ENCODE measurements around the gene TULP3. TPM values are rescaled to one million over a fixed set of nuclear protein-coding genes. Genes with fewer than 3 reads are reported as not detected.

Gene TULP3
- total and polyA plus RNA-seq, 11 donors = 2.6 to 10.0 (median 5.3) TPM

DNA sequence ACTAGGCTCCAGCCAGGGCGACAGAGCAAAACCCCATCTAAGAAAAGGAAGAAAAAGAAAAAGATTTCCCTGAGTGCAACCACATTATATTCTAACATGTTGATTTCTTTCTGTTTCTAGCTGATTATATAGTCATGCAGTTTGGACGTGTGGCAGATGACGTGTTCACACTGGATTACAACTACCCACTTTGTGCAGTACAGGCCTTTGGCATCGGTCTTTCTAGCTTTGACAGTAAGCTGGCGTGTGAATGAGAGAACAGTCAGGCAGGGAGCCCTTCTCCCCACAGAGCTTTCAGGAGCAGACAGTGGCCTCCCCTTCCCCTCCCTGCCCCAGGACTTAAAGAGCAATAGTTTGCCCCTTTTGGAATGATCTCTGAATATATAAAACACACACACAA lies 48.5 kb downstream of the TULP3 start:
- Histone ChIP-seq H3K4me3 (no peak overlapping the region), H3K27ac (no peak overlapping the region), H3K27me3 (no peaks in the 10 kb centered on the region), H3K36me3 (peaks cover 0 to 68% (median 42%) of the 10 kb centered on the region in 9 donors), H3K9me3 (no peaks in the 10 kb centered on the region), H3K4me1 (peaks cover 0 to 3% (median under 1%) of the 10 kb centered on the region in 12 donors)
- ATAC-seq (no peak), DNase-seq (no peak)
- intact Hi-C loops (cut with DNase I) = no loop called here
- no peak for TF ChIP-seq POLR2A (IDR thresholded peaks at IDR 0.05)
- TF ChIP-seq, protein P1, sequence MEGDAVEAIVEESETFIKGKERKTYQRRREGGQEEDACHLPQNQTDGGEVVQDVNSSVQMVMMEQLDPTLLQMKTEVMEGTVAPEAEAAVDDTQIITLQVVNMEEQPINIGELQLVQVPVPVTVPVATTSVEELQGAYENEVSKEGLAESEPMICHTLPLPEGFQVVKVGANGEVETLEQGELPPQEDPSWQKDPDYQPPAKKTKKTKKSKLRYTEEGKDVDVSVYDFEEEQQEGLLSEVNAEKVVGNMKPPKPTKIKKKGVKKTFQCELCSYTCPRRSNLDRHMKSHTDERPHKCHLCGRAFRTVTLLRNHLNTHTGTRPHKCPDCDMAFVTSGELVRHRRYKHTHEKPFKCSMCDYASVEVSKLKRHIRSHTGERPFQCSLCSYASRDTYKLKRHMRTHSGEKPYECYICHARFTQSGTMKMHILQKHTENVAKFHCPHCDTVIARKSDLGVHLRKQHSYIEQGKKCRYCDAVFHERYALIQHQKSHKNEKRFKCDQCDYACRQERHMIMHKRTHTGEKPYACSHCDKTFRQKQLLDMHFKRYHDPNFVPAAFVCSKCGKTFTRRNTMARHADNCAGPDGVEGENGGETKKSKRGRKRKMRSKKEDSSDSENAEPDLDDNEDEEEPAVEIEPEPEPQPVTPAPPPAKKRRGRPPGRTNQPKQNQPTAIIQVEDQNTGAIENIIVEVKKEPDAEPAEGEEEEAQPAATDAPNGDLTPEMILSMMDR (IDR thresholded peaks at IDR 0.05) = no peak
- WGBS, 4 donors = 90 to 92% (median 91%) methylated on average over 5 of the region's 5 CpGs

GRCh38 chr12:2940564-2940963 lies 49.9 kb downstream of the TULP3 start:
- H3K4me1 ChIP-seq = peaks cover 0 to 10% (median 7%) of the 10 kb centered on the region in 12 donors
- DNase-seq (no peak), ATAC-seq (peak in 1 of 4 donors; percentile 34)
- WGBS, 4 donors = 48 to 61% (median 57%) methylated on average over 9 to 10 of the region's 10 CpGs
- no peaks in the 10 kb centered on the region for H3K27me3 ChIP-seq
- H3K36me3 ChIP-seq = peaks cover 0 to 54% (median 28%) of the 10 kb centered on the region in 9 donors
- no peaks in the 10 kb centered on the region for H3K9me3 ChIP-seq
- no peak for TF ChIP-seq POLR2A (IDR thresholded peaks at IDR 0.05)
- TF ChIP-seq, protein P1 (IDR thresholded peaks at IDR 0.05) = no peak
- no peak overlapping the region for H3K27ac ChIP-seq
- no peak overlapping the region for H3K4me3 ChIP-seq
- intact Hi-C loops (cut with DNase I) = loop anchor here in 9 of 10 donors (5.0 to 10.0 kb wide), 5 partner anchors 46 to 86 kb away; partner anchors contain the start of genes TEX52 (in 6 of the 9) and TULP3 (in 1 of the 9)

- Histone ChIP-seq H3K4me1 (peaks cover 0 to 10% (median 7%) of the 10 kb centered on the region in 12 donors), H3K4me3 (no peak overlapping the region), H3K27me3 (no peaks in the 10 kb centered on the region), H3K36me3 (peaks cover 0 to 45% (median 27%) of the 10 kb centered on the region in 9 donors), H3K27ac (no peak overlapping the region), H3K9me3 (no peaks in the 10 kb centered on the region)
- intact Hi-C loops (cut with DNase I) = loop anchor here in 9 of 10 donors (5.0 to 10.0 kb wide), 5 partner anchors 47 to 87 kb away; partner anchors contain the start of genes TEX52 (in 6 of the 9) and TULP3 (in 1 of the 9)
- DNase-seq = no peak
- 83 to 87% (median 85%) methylated on average over 8 of the region's 8 CpGs for WGBS, 4 donors
- no peak for ATAC-seq
- no peak for TF ChIP-seq POLR2A (IDR thresholded peaks at IDR 0.05)
- TF ChIP-seq, protein P1 (IDR thresholded peaks at IDR 0.05) = no peak
These were observed 50.8 kb downstream of the TULP3 start for GRCh38 chr12:2941524-2941923.

GRCh38 chr12:2944401-2945047 lies 53.8 kb downstream of the TULP3 start:
- 24 to 40% (median 34%) methylated on average over 24 of the region's 24 CpGs for WGBS, 4 donors
- intact Hi-C loops (cut with DNase I) = loop anchor here in 9 of 10 donors (5.0 to 10.0 kb wide), 5 partner anchors 50 to 90 kb away; partner anchors contain the start of genes TEX52 (in 6 of the 9) and TULP3 (in 1 of the 9)
- ATAC-seq (peak; percentile 64 to 79 (median 72)), DNase-seq (peak in 3 of 5 donors; percentile 35 to 49 (median 37))
- Histone ChIP-seq H3K27me3 (no peaks in the 10 kb centered on the region), H3K4me1 (peaks cover 0 to 10% (median 7%) of the 10 kb centered on the region in 12 donors), H3K9me3 (no peaks in the 10 kb centered on the region), H3K4me3 (peak overlapping the region in 2 of 12 donors; percentile 5 to 13), H3K27ac (no peak overlapping the region), H3K36me3 (peaks cover 0 to 19% (median 7%) of the 10 kb centered on the region in 9 donors)
- TF ChIP-seq, protein P1 (IDR thresholded peaks at IDR 0.05) = peak; percentile 50 to 72 (median 66)
- no peak for TF ChIP-seq POLR2A (IDR thresholded peaks at IDR 0.05)
